Cardiac fibroblast (primary cell): ENCODE results near the gene IL10RB.

Source experiments
- DNase-seq, 2 donors: peaks; one replicate each; pipeline versions ENCODE4 v3.0.0 to v3.0.0-alpha.2; 2010; ENCODE audit warnings: low read depth in 2 of 2
- H3K4me3 ChIP-seq, 2 donors: replicated peaks in 1 of 2; 1 replicate in 1 of 2; 2 replicates in 1 of 2; pipeline ENCODE4 v1.5.1; 2011; ENCODE audit warnings: low read depth in 2 of 2, low read length in 2 of 2, mild to moderate bottlenecking in 2 of 2, moderate library complexity in 1 of 2
- TF ChIP-seq, protein P1 (sequence below): IDR thresholded peaks from one replicate; pipeline ENCODE4 v1.5.1; 2011; ENCODE audit warnings: low read depth, mild to moderate bottlenecking, low read length, inconsistent platforms

Gene IL10RB

DNA sequence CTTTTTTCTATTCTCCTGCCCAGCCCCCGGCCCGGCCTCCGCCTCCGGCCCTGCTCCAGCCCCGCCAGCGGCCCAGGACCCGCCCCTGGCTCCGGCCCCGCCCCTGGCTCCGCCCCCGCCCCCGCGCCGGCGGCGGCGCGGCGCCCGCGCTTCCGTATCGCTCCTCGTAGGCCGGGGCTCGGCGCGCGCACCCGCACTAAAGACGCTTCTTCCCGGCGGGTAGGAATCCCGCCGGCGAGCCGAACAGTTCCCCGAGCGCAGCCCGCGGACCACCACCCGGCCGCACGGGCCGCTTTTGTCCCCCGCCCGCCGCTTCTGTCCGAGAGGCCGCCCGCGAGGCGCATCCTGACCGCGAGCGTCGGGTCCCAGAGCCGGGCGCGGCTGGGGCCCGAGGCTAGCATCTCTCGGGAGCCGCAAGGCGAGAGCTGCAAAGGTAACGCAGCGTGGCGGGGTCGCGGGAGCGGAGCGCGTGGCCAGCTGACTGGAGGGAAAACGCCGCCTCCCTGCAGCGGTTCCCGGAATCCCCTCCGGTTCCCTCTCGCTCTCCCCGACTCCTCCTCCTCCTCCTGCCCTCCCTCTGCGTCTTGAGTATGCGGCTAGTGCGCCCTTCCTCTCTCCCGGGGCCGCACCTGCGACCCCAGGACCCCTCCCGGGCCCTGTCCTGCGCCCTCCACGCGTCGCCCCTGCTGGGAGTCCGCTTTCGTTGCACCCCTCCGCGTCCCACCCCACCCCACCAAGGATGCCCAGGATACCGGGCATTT lies 36.2 kb upstream of the IL10RB start, which contains the start of gene IFNAR2:
IFNAR2 (plus strand) TSS at position 155 of the 761 bp plus-strand sequence. CDS start 11,985 bp downstream, outside the sequence.
- peak within 1 kb of the TSS; percentile 87 to 95 for H3K4me3 ChIP-seq
- DNase-seq: peak; percentile 53 to 67

DNA sequence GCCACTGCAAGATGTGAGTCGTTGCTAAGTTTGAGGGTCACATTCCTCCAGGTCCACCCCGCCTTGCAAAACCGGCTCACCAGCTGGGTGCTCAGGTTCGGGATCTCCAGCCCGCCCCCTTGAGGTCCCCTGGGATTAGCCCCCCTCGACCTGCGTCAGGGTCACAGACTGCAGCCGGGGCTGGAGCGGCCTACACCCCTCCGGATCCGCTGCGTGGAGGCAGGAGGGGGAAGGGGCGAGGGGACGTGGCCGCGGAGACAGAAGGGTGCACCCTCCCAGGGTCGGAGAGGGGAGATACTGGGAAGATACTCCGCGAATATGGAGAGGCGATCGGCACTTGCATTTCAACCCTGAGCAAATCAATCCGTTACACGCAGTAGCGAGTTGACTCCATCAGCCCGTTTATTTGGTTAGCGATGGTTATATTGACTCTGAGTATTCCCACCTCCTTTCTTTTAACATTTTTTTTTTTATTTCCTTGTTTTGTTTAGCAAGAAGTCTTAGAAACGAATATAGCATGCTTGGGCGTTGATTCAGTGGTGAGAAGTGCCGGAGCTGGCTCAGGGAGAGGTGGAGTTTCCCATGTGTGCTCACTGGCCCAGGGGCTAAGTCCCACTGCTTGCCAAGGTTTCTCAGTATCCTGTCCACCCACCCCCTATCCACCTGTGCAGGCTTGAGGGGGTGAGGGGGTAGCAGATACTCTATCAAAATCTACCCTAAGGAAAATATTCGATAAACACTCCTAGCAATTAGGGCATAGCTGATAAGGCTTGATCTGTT lies 35.4 kb upstream of the IL10RB start:
- TF ChIP-seq, protein P1, sequence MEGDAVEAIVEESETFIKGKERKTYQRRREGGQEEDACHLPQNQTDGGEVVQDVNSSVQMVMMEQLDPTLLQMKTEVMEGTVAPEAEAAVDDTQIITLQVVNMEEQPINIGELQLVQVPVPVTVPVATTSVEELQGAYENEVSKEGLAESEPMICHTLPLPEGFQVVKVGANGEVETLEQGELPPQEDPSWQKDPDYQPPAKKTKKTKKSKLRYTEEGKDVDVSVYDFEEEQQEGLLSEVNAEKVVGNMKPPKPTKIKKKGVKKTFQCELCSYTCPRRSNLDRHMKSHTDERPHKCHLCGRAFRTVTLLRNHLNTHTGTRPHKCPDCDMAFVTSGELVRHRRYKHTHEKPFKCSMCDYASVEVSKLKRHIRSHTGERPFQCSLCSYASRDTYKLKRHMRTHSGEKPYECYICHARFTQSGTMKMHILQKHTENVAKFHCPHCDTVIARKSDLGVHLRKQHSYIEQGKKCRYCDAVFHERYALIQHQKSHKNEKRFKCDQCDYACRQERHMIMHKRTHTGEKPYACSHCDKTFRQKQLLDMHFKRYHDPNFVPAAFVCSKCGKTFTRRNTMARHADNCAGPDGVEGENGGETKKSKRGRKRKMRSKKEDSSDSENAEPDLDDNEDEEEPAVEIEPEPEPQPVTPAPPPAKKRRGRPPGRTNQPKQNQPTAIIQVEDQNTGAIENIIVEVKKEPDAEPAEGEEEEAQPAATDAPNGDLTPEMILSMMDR: no peak
- peak overlapping the region; percentile 87 to 95 for H3K4me3 ChIP-seq
- DNase-seq: peak; percentile 59 to 82

More for the DNA sequence above, 36.2 kb upstream of the IL10RB start, which contains the start of gene IFNAR2:
- TF ChIP-seq, protein P1: no peak

DNA sequence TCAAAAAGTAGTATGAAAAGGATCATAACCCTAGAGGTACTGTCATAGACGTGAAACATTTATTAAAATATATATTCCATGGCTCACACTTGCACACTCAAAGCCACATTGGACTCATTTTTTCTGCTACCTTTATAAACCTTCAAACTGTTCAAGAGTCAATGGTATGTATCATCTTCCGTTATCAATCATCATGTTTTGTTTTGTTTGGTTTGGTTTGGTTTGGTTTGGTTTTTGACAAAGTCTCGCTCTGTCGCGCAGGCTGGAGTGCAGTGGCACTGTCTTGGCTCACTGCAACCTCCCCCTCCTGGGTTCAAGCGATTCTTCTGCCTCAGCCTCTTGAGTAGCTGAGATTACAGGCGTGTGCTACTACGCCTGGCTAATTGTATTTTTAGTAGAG lies 34.6 kb upstream of the IL10RB start:
- TF ChIP-seq, protein P1: no peak
- no peak overlapping the region for H3K4me3 ChIP-seq
- no peak for DNase-seq

DNA sequence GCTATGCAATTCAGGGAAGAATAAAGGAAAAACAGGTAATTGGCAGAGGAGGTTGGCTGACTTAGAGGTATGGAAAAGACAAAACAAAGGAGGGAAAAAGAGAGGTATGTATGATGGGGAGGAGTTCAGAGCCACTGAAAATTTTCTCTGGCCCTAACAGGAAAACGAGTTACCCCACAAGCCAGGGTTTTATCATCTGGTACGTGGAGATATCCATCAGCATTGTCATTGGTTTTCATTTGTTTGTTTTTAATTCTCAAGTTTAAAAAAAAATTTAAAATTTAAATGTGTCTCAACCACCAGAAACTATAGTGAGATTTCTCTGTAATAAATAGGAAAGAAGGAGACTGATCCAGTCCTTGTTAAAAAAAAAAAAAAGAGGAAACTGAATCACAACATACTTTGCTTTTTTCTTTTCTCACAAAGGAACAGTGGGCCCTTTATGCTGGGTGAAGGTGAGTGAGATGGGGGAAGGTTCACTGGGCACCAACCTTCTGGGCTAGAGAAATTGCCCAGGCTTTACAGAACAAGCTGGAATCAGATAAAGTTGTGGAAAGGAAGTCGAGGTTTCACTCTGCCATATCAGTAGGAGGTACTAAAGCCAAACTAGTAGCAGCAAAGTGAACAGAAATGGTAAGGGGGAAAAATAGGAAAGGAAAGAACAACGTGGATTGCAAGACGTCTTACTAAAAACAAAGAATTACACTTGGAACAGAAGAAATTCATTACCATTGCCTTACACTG lies 33.7 kb upstream of the IL10RB start:
- no peak overlapping the region for H3K4me3 ChIP-seq
- TF ChIP-seq, protein P1: no peak
- peak in 1 of 2 donors; percentile 26 for DNase-seq

DNA sequence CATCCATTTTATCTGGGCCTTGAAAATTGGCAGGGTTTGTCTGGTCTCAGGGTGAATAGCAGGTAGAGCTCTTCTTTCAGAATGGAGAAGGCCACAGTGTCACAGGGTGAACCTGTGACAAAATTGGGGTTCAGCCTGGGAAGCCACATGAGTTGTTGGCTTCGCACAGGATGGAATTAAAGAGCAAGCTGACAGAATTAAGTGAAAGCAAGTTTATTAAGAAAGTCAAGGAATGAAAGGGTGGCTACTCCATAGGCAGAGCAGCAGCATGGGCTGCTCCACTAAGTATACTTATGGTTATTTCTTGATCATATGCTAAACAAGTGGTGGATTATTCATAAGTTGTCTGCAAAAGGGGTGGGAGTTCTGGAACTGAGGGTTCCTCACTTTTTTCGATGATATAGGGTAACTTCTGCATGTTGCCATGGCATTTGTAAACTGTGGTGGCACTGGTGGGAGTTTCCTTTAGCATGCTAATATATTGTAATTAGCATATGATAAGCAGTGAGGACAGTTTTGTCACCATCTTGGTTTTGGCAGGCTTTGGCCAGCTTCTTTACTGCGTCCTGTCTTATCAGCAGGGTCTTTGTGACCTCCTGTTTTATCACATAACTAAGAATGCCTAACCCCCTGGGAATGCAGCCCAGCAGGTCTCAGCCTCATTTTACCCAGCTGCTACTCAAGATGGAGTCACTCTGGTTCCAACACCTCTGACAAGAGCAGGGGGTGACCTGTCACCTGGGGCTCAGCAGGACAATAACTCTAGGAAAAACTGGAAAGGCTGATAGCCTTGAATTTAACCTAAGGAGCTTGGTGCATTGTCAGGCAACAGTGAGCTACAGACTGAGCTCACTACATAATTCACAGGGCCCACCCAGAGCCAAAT lies 31.3 kb upstream of the IL10RB start:
- TF ChIP-seq, protein P1: no peak
- no peak overlapping the region for H3K4me3 ChIP-seq
- DNase-seq: no peak
